Measurements from ENCODE around the gene NR2F1.

- TF ChIP-seq CTCF (IDR thresholded peaks at IDR 0.05) (no peak), POLR2A (IDR thresholded peaks at IDR 0.05) (no peak)
Measured at GRCh38 chr5:93592883-93593282, 9.9 kb downstream of the NR2F1 start.
